ENCODE results near the gene CCL3. TPM values are rescaled to one million over a fixed set of nuclear protein-coding genes. Genes with fewer than 3 reads are reported as not detected.

CCL3 gene
- 1 to 10 TPM in 1 of 4 donors, not detected in 3; 2.4 TPM for total RNA-seq

- Histone ChIP-seq H3K9me3 (no peaks in the 10 kb centered on the region), H3K4me1 (no peaks in the 10 kb centered on the region), H3K4me3 (no peak within 1 kb of the TSS), H3K36me3 (no peaks in the 10 kb centered on the region), H3K27me3 (peaks cover 21% of the 10 kb centered on the region), H3K27ac (no peak within 1 kb of the TSS)
- ATAC-seq, result peak; percentile 55
- WGBS, 2 donors (ENCODE audit: low coverage in 1 of 2), result 46 to 78% methylated on average over 2 to 7 of the region's 9 CpGs
- TF ChIP-seq EP300 (IDR thresholded peaks at IDR 0.05) (no peak), POLR2AphosphoS5 (IDR thresholded peaks at IDR 0.05) (no peak), POLR2A (IDR thresholded peaks at IDR 0.05) (no peak)
- TF ChIP-seq, protein P1, sequence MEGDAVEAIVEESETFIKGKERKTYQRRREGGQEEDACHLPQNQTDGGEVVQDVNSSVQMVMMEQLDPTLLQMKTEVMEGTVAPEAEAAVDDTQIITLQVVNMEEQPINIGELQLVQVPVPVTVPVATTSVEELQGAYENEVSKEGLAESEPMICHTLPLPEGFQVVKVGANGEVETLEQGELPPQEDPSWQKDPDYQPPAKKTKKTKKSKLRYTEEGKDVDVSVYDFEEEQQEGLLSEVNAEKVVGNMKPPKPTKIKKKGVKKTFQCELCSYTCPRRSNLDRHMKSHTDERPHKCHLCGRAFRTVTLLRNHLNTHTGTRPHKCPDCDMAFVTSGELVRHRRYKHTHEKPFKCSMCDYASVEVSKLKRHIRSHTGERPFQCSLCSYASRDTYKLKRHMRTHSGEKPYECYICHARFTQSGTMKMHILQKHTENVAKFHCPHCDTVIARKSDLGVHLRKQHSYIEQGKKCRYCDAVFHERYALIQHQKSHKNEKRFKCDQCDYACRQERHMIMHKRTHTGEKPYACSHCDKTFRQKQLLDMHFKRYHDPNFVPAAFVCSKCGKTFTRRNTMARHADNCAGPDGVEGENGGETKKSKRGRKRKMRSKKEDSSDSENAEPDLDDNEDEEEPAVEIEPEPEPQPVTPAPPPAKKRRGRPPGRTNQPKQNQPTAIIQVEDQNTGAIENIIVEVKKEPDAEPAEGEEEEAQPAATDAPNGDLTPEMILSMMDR (IDR thresholded peaks at IDR 0.05), result no peak
Measured at GRCh38 chr17:36089888-36090836, at the start of gene CCL3. CCL3 (minus strand) TSS chr17:36090143; CDS start chr17:36090058, 85 bp downstream.

GRCh38 chr17:36136439-36136838, 46.5 kb upstream of the CCL3 start:
- no peaks in the 10 kb centered on the region for H3K4me1 ChIP-seq
- peaks cover 30% of the 10 kb centered on the region for H3K27me3 ChIP-seq
- H3K27ac ChIP-seq, result no peak overlapping the region
- TF ChIP-seq POLR2A (IDR thresholded peaks at IDR 0.05), result no peak
- TF ChIP-seq, protein P1 (IDR thresholded peaks at IDR 0.05), result no peak
- no peak for TF ChIP-seq POLR2AphosphoS5 (IDR thresholded peaks at IDR 0.05)
- TF ChIP-seq EP300 (IDR thresholded peaks at IDR 0.05), result no peak
- ATAC-seq, result no peak
- WGBS, 2 donors (ENCODE audit: low coverage in 1 of 2), result 60% methylated on average over 1 of the region's 1 CpG; no CpG with 5 or more reads in 1 of the 2 donors
- no peak overlapping the region for H3K4me3 ChIP-seq
- no peaks in the 10 kb centered on the region for H3K36me3 ChIP-seq
- H3K9me3 ChIP-seq, result no peaks in the 10 kb centered on the region

DNA sequence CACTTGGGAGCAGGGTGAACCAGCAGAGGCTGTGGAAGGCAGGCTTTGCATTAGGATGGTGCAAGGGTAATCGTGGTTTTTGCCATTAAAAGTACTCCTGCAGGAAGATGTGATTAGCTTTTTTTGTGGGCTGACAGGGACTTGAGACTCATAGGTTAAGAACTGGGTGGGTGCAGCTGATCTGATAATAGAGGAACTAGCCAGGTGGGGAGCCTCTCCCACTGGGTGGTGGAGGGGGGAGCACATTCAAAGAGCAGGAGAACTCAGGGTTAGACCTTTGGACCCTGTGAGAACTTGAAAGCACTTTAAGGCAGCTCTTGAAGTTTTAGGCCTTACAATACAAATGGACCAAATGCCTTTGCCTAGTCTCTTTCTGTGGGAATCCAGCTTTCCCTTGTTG, 46.1 kb upstream of the CCL3 start:
- no peak for ATAC-seq

DNA sequence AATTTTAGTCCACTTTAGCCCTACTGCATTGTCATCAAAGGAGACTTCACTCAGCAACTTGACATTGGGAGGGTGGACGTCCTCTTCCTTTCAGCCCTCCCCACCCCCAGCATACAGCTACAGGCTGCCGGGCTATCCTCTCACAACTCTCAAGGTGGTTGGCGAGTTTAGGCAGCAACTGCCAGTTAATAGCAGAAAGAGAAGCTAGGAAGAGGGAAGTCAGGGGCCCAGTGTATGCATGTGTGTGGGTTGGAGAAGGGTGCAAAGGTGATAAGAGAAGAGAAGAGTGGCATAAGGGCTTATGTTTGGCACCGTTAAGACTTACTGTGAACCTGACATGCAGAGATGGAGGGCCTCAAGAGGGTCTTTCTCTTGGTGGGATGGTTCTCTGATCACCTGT, 45.5 kb upstream of the CCL3 start:
- WGBS, 2 donors (ENCODE audit: low coverage in 1 of 2), result 59% methylated on average over 3 of the region's 4 CpGs; no CpG with 5 or more reads in 1 of the 2 donors
- Histone ChIP-seq H3K4me1 (no peaks in the 10 kb centered on the region), H3K27me3 (peaks cover 30% of the 10 kb centered on the region), H3K36me3 (no peaks in the 10 kb centered on the region), H3K4me3 (no peak overlapping the region), H3K9me3 (no peaks in the 10 kb centered on the region), H3K27ac (no peak overlapping the region)
- ATAC-seq, result no peak
- TF ChIP-seq POLR2A (IDR thresholded peaks at IDR 0.05) (no peak), POLR2AphosphoS5 (IDR thresholded peaks at IDR 0.05) (no peak), EP300 (IDR thresholded peaks at IDR 0.05) (no peak)
- TF ChIP-seq, protein P1 (IDR thresholded peaks at IDR 0.05), result no peak

More for the DNA sequence above, 46.1 kb upstream of the CCL3 start:
- 88 to 93% methylated on average over 1 of the region's 1 CpG for WGBS, 2 donors (ENCODE audit: low coverage in 1 of 2)
- no peak overlapping the region for H3K4me3 ChIP-seq
- H3K4me1 ChIP-seq, result no peaks in the 10 kb centered on the region
- no peaks in the 10 kb centered on the region for H3K36me3 ChIP-seq
- peaks cover 30% of the 10 kb centered on the region for H3K27me3 ChIP-seq
- TF ChIP-seq POLR2A (IDR thresholded peaks at IDR 0.05) (no peak), POLR2AphosphoS5 (IDR thresholded peaks at IDR 0.05) (no peak), EP300 (IDR thresholded peaks at IDR 0.05) (no peak)
- TF ChIP-seq, protein P1 (IDR thresholded peaks at IDR 0.05), result no peak
- H3K27ac ChIP-seq, result no peak overlapping the region
- H3K9me3 ChIP-seq, result no peaks in the 10 kb centered on the region
